PC-9 (cell line): ENCODE measurements around the gene CHST2.

ENCODE experiments used
- EZH2 ChIP-seq: fragments of 200-600 bp; sonication (generic); IDR thresholded peaks from 2 replicates; pipeline ENCODE4 v1.8.0; 2017; ENCODE audit warnings: antibody characterized with exemption, low read depth
- TF ChIP-seq, protein P1 (sequence below): fragments of 200-600 bp; sonication (generic); conservative IDR thresholded peaks from 2 replicates; pipeline ENCODE4 v1.6.1; 2017; ENCODE audit warnings: mixed run types, antibody characterized with exemption, mild to moderate bottlenecking, moderate library complexity

DNA sequence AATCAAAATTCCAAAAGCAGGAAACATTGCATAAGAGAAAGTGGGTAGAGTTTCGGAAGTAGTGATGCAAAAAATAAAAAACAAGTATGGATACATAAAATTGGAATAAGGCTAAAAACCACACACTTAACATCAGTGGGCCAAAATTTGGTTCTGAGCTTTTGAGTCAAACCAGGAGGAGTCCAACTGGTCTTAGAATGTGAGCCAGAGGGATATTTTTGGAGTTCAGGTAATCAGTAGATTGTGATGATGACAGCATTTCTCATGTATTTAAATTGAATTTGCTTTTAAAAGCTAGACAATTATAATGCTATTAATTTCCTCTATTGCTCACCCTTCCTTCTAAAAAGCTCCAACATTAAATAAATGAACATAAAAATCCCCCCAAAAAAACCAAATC lies 38.2 kb upstream of the CHST2 start:
- TF ChIP-seq, protein P1, sequence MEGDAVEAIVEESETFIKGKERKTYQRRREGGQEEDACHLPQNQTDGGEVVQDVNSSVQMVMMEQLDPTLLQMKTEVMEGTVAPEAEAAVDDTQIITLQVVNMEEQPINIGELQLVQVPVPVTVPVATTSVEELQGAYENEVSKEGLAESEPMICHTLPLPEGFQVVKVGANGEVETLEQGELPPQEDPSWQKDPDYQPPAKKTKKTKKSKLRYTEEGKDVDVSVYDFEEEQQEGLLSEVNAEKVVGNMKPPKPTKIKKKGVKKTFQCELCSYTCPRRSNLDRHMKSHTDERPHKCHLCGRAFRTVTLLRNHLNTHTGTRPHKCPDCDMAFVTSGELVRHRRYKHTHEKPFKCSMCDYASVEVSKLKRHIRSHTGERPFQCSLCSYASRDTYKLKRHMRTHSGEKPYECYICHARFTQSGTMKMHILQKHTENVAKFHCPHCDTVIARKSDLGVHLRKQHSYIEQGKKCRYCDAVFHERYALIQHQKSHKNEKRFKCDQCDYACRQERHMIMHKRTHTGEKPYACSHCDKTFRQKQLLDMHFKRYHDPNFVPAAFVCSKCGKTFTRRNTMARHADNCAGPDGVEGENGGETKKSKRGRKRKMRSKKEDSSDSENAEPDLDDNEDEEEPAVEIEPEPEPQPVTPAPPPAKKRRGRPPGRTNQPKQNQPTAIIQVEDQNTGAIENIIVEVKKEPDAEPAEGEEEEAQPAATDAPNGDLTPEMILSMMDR = no peak
- no peak for TF ChIP-seq EZH2
